T-helper 9 cell (primary cell): ENCODE measurements around the gene CHP1.
"Not testable (repeated sequence)": the region's sequence is repeated elsewhere in the genome, so short reads cannot be mapped to it uniquely, and the experiment has no call there.

ENCODE experiments used
- DNase-seq: peaks from one replicate; pipeline ENCODE4 v3.0.0-alpha.2; 2020

Gene CHP1

DNA sequence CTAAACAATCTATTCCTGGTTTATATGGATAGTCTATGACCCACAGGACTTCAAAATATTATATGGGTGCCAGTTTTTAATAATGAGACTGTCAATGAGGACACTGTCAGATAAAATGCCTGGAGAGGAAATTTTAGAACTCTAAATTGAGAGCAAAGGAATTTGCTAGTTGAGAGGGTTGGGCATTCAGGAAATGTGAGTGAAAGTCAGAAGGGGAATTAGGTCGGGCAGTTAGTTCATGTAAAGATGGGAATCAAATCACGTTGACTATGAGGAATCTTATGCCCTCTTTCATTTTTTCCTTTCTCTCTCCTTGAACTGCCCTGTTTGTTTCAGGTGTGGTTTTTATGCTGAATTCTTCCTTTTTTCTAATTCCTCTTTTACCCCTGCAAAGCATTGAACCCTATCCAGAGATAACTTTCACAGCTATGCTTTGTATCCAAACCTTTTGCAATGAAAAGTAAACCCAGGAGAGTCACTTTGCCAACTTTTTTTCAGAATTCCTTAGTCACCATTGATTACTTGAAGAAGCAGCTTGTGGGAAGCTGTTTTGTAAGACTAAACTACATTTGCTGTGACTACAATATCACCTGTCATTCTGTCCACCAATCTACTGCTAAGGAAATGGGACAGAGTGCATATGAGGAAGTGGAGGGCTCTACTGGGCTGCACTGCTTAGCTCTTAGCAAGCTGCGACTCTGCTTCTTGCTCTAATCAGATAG, 27.8 kb downstream of the CHP1 start:
- DNase-seq: no peak

DNA sequence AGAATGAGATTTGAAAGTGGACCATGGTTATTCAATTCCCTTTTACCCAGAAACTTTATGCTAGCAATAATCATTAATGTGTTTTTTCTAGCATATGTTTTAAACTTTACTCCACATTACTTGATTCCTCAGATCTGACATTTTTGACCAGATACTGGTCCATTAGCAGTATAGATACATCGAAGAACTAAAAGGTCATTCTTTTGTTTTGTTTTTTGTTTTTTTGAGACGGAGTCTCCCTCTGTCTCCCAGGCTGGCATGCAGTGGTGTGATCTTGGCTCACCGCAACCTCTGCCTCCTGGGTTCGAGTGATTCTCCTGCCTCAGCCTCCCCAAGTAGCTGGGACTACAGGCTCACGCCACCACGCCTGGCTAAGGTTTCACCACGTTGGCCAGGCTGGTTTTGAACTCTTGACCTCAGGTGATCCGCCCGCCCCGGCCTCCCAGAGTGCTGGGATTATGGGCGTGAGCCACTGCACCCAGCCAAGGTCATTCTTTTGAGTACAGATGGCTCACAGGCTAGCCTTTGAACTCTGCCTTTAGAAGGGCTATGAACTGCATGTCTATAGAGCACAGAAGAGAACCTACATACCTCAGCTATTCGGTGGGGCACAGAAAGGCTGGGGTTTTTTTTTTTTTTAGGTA, 28.6 kb downstream of the CHP1 start:
- no peak for DNase-seq

DNA sequence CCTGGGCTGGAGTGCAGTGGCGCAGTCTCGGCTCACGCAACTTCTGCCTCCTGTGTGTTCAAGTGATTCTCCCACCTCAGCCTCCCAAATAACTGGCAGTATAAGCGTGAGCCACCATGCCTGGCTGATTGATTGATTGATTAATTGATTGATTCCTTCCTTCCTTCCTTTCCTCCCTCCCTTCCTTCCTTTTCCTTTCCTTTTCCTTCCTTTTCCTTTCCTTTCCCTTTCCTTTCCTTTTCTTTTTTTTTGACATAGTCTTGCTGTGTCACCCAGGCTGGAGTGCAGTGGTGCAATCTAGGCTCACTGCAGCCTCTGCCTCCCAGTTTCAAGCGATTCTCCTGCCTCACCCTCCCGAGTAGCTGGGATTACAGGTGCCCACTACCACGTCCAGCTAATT, 29.9 kb downstream of the CHP1 start:
- not testable (repeated sequence) for DNase-seq

DNA sequence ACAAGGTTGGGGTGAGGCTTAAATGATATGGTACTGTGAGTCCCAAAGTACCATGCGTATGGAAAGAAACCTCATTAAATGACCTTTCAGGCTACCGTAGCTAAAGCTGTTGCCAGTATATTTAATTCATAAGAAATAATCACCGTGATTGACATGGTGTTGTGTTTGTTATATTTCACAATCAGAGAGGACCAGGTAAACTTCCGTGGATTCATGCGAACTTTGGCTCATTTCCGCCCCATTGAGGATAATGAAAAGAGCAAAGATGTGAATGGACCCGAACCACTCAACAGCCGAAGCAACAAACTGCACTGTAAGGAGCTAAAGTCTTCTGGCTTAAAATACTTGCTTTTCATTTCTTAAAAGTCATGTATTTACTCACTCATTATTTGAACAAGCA, 31.5 kb downstream of the CHP1 start:
- no peak for DNase-seq

DNA sequence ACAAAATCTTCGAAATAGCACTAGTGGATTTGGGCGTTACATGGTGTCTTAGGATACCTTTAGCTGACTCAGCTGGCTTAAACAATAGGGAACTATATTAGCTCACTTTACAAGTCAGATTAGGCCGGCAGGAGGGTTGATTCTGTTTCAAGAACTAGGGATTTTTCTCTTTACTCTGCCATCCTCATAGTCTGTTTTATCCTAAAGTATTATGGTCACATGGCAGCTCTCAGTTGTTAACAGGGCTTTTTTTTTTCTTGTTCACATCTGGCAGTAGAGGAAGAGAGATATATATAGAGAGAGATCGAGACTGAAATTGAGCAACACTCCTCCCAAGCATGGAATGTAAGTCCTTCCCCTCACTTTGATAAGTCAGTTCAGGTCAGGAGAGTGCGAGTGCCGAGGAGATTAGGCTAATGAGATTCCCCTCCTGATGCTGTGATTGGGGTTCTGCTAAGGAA, 32.9 kb downstream of the CHP1 start:
- DNase-seq: no peak

DNA sequence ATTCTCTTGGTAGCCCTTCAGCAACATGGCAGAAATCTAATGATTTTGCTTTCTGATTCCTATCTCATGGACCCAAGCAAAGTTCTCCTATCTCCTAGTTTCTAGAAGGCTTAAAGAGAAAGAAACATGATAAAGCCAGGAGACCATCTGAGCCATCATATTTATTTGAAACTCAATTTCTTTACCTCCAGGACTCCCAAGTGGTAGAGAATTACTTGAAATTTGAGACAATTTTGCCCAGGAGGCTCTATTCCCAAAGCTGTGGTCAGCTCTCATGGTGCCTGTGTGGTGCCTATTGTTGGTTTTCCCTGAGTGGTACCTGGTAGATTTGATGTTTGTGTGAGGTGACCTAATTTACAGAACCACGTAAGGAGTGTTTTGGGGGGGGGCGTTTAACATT, 38.8 kb downstream of the CHP1 start:
- no peak for DNase-seq

DNA sequence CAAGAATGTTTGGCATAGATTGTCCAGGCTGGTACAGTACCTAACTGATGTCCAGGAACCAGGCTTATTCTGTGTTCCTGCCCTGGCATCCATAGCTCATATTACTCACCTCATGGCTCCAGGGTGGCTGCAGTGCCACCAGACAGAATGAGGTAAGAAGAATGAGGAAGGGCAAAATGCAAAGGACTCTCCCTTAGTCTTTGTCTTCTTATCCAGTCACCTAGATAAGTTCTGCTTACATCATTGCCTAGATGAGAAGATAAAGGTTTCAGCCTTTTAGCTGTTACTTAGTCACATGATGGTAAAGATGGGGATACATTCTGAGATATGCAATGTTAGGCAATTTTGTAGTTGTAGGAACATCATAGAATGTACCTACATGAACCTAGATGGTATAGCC, 45.8 kb downstream of the CHP1 start:
- no peak for DNase-seq

DNA sequence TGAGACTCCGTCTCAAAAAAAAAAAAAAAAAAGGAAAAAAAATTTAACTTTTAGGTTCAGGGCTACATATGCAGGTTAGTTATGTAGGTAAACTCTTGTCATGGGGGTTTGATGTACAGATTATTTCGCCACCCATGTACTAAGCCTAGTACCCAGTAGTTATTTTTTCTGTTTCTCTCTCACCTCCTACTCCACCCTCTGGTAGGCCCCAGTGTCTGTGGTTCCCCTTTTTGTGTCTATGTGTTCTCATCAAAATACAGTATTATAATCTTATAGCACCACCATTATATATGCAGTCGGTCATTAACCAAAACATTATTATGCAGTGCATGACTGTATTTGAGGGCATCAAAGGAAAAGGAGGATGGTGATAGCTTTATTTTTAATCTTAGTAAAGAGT, 47.3 kb downstream of the CHP1 start:
- no peak for DNase-seq

DNA sequence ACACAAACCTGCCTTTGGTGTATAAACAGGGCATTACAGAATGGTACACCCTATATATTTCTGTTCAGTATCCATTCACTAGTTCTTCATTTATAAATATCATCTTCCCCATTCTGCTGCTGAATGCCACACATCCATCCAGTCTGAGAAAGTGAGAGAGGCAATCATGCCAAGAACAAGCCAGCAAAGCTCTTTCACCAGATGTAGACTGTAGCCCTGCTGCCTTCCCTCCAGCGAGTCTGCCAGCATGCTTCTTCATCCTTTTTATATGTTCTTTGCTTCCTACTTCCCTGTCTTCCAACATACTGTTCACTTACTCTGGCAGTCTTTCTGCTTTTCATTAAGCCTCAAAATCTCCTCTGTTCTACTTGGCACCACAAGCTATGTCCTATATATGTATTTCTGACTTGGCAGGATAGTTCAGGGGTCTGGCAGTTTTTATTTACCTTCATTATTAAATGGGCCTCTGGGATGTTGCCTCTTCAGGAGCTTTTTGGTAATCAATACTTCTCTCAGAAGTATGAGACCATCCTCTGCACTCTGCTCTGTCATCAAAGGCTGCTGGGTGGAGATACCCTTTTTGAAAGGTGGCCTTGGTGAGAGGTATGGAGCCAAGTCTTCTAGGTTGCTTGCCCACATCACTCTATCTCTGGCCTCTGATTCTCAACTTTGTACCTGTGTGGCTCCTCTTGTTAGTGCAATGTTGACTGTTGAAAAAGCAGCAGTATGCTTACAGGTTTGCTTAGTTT, 48.6 kb downstream of the CHP1 start:
- DNase-seq: no peak

DNA sequence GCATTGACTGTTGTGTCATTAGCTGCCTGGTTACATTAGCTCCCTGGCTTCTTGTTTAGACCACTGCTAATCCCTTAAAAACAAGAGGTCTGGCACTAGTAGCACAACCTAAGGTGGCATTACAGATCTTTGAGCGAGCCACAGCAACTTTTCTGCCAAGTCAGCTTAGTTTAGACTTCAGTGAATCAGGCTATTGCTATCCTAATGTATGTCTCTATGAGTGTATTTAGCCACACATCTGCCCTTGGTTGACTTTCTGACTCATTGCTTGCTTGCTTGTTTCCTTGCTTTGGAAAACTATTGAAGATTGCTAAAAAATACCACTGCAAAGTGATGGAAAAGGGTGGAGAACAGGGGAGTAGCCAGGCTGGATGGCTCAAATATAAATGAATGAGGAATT, 50.2 kb downstream of the CHP1 start:
- DNase-seq: no peak

DNA sequence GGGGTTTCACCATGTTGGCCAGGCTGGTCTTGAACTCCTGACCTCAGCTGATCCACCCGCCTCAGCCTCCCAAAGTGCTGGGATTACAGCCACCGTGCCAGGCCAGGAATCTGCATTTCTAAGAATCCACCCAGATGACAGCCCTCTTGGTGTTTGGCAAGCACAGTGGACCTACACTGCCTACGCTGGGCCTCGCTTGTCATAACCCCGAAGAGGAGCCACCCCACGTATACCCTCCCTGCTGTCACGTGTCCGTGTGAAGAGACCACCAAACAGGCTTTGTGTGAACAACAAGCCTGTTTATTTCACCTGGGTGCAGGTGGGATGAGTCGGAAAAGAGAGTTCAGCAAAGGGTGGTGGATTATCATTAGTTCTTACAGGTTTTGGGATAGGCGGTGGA, 51.4 kb downstream of the CHP1 start:
- DNase-seq: not testable (repeated sequence)

DNA sequence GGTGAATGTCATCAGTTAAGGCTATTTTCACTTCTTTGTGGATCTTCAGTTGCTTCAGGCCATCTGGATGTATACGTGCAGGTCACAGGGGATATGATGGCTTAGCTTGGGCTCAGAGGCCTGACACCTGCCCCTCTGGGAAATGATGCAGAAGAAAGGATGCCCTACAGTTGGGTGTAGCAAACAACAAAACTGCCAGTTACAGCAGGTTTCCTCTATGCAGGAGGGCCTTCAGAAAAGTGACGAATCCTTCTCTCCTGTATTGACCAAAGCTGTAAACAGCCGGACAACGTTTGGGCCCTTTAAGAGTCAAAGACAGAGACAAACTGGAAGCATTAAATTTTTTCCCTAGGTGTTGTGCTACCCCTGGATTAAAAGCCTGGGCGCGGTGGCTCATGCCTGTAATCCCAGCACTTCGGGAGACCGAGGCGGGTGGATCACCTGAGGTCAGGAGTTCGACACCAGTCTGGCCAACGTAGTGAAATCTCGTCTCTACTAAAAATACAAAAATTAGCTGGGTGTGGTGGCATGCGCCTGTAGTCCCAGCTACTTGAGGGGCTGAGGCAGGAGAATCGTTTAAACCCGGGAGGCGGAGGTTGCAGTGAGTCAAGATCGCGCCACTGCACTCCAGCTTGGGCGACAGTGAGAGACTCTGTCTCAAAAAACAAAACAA, 52.0 kb downstream of the CHP1 start:
- DNase-seq: not testable (repeated sequence)

DNA sequence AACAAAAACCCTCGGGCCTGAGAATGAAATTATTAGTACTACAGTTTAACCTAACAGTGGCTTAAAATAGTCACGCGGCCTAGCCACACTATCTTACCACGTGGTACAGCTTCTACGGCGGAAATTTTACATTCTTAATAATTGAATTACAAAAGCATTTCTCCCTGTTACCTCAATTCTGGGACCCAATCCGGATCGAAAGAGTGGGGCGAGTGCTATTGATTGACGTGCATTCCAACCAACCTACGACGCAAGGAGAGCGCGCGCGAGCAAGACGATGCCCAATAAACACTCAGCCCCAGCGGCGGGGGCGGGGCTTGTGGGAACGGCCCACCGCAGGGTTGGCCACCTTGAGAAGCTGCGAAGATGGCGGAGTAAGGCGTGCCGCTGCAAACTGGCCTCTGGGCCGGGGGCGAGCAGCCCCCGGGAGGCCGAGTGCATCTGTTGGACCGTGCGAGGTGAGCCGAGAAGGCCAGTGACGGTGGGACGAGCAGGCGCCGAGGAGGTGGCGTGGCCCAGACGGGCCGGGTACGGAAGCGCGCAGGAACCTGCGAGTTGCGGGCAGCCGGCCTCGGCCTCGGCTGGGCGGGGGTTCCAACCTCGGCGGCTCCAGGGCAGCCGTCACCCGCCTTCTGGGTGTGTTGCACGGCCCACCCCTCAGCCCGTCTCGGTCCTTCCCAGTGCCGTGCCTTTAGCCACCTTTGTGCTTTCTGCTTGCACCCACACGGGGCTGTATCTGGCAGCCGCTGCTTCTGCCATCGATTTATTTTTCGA, 52.8 kb downstream of the CHP1 start:
- DNase-seq: peak; percentile 95

DNA sequence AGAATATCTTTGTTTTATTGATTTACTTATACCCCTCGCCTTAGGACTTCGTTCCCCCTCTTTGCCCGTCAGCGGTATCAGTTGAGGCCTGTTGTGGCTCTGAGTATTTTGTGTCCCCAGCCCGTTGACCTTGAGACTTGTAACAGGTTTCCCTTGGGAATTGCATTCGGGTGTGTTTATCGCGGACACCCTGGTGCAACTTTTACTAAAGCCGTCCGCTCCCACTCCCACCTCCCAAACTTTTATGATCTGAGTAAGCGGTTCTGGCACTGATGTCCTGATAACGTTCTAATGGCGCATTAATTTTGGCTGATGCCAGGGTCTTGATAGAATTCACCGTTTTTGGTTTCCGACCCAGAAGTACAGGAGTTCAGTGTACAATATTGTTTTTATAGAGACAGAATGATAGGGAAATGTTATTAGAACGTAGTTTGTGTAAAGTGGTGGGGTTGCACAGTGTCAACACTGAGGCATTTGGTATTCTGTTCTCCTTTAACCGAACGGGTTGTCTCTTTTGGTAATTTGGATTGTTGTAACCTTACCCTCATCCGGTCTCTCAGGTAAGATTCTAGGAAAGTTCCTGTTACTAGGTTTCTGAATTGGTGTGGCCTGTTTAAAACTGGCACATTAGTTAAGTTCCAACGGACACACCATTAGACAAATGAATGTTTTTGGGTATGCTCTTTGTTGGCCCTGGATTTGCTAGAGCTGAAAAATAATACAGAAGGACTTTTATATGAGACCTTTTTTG, 53.5 kb downstream of the CHP1 start:
- no peak for DNase-seq

DNA sequence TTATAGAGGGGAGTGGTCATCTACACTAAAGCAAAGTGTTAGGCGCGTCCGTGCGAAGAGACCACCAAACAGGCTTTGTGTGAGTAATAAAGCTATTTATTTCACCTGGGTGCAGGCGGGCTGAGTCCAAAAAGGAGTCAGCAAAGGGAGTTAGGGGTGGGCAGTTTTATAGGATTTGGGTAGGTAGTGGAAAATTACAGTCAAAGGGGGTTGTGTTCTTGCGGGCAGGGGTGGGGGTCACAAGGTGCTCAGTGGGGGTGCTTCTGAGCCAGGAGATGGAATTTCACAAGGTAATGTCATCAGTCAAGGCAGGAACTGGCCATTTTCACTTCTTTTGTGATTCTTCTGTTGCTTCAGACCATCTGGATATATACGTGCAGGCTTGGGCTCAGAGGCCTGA, 54.2 kb downstream of the CHP1 start:
- DNase-seq: no peak

DNA sequence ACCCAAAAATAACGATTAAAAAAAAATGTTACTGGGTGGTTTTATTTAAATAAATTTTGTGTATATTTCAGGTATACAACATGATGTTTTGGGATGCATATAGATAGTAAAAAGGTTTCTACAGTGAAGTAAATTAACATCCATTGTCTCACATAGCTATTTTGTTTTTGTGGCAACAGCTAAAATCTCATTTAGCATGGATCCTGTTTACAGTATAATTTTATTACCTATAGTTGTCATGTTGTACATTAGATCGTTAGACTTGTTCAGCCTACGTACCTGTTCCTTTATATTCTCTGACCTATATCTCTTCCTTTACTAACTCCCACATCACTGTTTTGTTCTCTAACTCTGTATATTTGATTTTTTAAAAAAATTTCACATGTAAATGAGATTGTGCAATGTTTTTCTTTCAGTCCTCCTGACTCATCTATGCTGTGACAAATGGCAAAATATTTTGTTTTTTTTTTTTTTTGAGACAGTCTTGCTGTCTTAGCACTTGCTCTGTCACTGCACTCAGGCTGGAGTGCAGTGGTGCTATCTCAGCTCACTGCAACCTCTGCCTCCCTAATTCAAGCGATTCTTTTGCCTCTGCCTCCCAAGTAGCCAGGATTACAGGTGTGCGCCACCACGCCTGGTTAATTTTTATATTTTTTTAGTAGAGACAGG, 55.7 kb downstream of the CHP1 start:
- no peak for DNase-seq

DNA sequence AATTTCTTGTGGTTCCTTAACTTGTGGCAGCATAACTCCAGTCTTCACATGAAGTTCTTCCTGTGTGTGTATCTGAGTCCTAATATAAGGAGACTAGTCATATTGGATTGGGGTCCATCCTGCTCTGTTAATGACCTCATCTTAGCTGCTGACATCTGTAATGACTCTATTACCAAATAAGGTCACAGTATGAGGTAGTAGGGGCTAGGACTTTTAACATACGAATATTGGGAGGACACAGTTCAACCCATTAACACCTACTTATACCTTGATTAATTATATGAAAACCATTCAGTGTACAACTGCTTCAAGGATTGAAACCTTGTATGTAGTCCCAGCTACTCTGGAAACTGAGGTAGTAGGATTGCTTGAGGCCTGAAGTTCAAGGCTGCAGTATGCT, 57.4 kb downstream of the CHP1 start:
- DNase-seq: no peak

DNA sequence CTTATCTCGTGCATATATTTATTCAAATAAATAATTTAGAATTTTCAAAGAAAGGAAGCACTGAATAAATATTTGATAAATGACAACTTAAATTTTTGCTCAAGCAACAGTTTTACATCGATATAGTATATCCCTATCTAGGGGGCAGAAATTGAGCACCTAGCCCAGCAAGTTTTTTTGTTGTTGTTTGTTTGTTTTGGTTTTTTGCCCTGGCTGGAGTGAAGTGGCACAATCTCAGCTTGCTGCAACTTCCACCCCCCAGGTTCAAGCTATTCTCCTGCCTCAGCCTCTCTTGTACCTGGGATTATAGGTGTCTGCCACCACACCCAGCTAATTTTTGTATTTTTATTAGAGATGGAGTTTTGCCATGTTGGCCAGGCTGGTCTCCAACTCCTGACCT, 58.9 kb downstream of the CHP1 start:
- DNase-seq: no peak

DNA sequence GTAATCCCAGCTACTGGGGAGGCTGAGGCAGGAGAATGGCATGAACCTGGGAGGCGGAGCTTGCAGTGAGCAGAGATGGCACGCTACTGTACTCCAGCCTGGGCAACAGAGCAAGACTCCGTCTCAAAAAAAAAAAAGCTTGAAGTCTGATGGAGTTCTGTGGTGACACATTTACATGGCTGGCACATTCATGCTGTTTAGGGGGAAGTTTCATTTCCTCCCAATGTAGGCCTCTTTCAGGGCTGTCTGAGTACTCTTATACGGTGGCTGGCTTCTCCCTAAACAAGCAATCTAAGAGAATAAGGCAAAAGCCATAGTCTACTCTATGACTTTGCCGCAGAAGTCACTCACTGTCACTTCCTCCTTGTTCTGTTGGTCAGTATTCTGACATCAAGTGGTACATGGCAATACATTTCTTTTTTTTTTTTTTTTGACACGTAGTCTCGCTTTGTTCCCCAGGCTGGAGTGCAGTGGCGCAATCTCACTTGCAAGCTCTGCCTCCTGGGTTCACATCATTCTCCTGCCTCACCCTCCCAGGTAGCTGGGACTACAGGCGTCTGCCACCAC, 60.1 kb downstream of the CHP1 start:
- no peak for DNase-seq

DNA sequence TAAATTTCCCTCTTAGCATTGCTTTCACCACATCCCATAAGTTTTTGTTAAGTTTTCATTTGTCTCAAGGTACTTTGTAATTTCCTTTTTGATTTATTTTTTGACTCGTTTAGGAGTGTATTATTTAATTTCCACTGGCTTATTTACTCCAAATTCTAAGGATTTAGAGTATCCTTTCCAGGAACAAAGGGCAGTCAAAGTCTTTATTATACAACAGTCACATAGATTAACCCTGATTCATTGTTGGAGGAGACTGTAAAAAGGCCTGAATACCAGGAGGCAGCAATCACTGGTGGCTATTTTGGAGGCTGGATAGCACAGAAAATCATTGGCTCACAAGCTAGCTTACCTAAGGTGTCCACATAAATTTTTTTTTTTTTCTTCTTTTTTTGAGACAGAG, 61.5 kb downstream of the CHP1 start:
- no peak for DNase-seq

DNA sequence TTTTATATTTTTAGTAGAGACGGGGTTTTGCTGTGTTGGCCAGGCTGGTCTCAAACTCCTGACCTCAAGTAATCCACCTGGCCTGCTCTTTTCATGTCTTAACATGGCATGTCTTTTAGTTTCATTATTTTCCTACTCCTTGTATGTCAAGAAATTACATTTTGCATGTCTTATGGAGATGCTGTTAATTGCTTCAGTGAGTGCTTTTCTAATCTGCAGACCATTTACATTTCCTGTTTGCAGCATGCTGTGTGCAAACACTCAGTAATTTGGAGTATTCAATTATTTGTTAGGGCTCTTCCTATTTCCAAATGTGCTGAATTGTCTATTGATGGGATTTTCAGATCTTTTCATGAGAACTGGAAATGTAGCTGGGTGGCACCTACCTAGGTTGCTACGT, 70.1 kb downstream of the CHP1 start:
- not testable (repeated sequence) for DNase-seq
